AG20443 (cell line): ENCODE measurements around the gene HSD11B1L.
"Not testable (repeated sequence)": the region's sequence is repeated elsewhere in the genome, so short reads cannot be mapped to it uniquely, and the experiment has no call there.

ENCODE experiments used
- DNase-seq: peaks from one replicate; pipeline ENCODE4 v3.0.0; 2012; ENCODE audit warnings: low spot score, mixed read lengths

HSD11B1L gene

DNA sequence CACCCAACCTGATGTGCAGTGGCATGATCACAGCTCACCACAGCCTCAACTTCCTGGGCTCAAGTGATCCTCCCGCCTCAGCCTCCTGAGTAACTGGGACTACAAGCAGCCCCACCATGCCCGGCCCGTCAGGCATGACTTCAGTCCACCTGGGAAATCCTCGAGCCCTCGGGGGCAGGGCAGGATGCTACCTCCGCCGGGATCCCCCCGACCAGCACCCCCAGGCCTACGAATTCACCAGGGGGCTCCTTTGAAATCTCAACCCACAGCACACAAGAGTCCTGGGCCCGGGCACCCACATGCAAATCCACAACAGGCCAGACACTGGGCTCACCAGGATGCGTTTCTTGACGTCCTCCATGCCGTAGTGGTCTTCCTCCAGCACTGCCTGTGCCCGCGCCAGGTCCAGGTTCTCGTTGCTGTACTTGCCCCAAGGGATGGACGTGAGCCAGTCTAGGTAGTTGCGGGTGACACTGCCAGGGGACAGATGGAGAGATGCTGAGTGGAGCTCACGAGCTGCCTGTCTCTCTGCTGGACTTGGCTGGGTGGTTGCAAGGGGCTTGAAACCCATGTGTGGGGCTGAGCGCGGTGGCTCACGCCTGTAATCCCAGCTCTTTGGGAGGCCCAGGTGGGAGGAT, 19.7 kb downstream of the HSD11B1L start:
- no peak for DNase-seq

- DNase-seq, result not testable (repeated sequence)
Observed at GRCh38 chr19:5702053-5702410, 21.2 kb downstream of the HSD11B1L start.

DNA sequence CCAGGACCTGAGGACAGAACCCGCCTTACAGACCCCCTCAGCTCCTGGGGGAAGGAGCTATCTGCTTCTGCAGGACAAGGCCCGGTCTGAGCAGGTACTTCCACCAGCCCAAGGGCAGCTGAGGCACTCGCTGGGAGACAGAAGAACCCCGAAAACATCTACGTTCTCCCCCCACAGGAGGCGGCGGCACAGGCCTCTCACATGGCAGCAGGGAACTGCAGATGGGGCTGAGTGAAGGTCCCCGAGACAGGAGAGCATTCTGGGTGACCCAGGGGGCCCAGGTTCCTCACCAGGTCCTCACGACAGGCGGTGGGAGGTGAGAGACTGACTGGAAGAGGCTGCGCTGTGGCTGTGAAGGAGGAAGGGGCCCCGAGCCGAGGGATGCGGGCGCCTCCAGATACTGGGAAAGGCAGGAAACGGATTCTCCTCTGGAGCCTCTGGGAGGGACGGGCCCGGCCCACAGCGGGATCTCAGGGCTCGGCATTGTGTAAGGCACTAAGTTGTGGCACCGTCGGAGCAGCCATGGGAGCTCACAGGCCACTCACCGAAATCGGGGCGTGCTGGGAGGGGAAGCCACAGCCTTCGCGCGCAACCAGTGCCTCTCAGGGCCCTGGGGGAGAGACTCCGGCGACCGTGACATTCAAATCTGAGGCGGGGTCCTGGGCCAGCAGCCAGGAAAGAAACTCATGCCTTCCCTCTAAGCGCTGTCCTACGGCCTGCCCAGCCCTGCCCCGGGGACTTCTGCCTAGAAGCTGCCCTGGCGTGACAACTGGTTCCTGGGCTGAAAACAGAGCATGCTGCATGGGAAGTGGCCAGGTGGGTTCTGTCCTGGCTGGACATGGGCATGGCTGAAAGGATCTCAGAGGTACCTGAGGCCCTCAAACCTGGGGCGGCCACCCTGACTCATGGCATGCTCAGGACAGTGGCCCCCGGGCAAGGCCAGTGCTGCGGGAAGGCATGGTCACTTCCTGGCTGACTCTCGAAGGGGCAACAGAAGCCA, 23.3 kb downstream of the HSD11B1L start:
- no peak for DNase-seq

DNA sequence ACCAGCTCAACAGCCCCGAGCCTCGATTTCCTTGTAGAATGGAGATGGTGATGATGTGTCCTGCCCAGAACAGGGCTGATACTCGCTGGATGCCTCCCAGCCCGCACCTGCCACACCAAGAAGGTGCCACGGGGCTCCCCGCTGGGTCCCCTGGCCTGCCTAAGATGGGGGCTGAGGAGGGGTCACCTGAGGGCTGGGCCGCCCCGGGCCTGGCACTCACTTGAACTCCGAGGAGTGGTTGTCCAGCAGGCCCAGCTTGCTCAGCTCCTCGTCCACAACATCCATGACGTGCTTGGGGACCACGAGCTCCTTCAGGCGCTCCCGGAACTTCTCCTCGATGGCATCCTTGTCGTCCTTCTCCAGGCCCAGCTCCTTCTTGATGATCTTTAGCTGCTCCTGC, 24.7 kb downstream of the HSD11B1L start:
- no peak for DNase-seq

DNA sequence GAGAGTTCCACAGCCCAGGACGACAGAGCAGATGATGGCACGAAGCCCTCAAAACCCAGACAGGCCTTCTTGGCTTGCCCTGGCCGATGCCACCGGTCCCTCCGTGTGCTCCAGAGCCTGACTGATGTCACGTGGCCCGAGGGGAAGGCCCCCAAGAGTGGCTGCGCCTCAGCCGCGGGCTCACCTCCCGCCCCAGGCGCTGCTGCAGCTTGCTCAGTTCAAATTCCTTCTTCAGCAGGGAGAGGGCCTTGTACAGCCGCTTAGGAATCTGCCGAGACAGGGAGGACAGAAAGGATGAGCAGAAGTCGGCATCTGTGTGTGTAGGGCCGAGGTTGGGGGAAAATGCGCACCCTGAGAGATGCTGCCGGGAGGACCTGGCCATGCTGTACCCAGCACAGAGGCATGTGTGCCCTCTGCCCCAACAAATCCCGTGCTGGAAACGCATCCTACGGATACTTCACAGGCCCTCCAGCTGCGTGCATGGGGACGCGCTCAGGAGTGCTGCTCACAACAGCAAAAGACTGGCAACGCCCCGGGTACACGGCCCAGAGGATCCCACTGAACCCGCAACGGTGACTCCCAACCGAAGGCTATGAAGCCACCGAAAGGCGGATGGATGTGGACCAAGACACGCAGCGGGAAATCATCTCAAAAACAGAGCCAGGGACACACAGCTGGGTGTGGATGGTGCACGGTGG, 26.2 kb downstream of the HSD11B1L start:
- no peak for DNase-seq

DNA sequence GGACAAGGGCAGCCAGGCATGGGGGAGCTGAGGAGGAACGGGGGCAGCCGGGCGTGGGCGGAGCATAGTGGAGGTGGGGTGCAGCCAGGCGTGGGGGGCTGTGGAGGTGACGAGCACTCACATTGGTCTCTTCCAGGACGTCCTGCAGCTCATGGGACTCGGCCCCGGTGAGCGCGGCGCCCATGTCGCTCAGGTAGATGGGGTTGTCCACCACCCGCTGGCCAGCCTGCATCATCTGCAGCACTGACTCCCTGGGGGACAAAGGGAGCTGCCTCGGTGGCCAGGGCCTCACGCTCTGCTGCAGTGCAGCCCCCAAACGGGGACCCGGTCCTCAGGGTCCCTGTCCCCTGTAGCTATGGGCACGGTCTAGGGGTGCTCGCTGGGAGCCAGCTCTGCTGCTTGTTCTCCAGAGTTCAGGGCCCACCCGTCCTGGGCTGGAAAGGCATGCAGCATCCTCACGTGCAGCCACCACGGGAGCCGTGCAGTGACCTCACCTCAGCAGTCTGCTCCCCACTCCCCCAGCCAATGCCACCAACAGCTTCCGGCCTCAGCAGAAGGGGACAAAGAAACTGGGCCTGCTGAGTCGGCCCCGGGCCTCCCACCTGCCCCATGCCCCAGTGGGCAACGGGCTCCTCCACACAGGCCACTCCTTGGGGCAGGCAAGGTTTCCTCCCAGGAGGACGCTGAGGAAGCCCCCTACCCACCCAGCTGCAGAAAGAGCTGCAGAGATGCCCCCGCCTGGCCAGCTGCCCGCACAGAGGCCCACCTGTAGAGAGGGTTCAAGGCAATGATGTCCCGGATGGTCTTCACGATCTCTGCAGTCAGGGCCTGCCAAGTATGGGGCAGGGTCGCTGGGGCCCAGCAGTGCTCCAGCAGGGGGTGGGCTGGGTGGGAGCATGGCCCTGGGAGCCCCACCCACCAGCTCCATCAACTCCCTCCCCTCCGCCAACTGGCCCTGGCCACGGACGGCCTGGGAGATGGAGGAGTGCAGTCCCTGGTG, 27.0 kb downstream of the HSD11B1L start:
- no peak for DNase-seq

GRCh38 chr19:5711025-5711424, 30.2 kb downstream of the HSD11B1L start:
- no peak for DNase-seq

DNA sequence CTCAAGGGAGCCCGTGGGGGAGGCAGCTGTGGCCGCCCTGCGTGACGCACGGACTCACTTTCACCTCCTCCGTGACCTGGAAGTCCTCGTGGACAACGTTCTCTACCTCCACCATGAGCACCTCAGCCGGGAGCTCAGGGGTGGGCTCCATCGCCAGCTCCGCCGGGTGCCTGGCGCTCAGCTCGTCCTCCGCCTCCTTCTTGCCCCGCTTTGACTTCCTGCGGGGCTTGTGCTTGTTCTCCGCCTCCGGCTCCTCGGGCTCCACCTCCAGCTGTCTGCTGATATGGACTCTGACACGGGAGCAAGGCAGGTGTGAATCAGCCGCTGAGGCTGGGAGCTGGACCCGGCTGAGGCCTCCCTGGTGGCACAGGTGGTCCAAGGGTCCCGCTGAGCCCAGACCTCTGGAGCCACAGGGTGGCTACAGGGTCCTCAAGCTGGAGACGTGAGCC, 30.9 kb downstream of the HSD11B1L start:
- DNase-seq, result no peak

DNA sequence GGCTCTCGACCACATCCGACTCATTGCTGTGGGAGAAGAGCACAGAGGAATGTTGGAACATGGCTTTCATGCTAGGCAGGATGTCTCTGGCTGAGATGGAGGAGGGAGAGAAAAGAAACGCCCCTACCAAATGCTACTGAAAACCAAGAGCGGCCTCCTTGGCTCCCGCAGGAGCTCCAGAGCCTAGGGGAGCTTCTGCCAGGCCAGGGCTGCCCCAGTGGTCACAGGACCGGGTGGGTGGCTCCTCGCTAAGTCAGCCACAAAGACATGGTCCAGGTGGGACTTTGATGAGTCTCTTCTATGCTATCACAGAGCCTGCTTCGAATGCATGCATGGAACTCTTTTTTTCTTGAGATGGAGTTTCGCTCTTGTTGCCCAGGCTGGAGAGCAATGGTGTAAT, 32.4 kb downstream of the HSD11B1L start:
- no peak for DNase-seq

GRCh38 chr19:5714816-5715215, 34.0 kb downstream of the HSD11B1L start:
- DNase-seq, result no peak

GRCh38 chr19:5717215-5717935, 36.5 kb downstream of the HSD11B1L start:
- DNase-seq, result no peak

GRCh38 chr19:5718037-5718578, 37.3 kb downstream of the HSD11B1L start:
- DNase-seq, result no peak

DNA sequence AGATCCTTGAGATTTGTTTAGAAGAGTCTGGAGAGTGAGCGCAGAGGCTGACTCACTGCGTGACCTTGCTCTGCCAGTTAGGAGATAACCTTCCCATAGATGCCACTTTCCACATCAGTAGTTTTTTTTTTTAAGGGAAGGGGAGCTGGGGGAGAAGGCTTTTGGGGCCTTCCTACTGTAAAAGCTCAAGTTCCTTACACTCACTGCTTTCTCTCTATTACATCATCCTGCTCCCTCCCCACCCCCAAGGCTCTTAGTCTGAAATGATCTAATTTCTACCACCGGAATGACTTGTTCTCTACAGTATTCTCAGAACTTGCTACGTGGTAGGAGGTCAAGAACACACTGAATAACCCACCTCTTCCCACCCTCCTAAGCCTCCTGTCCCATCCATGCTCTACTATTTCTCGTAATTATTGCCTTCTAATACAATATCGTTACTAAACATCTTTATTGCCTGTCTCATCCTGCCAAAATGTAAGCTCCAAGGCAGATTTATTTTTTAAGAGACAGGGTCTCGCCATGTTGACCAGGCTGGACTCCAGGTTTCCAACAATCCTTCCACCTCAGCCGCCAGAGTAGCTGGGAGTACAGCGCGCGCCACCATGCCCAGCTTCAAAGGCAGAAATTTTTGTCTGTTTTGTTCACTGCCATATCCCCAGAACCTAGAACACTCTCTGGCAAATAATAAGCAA, 37.9 kb downstream of the HSD11B1L start:
- peak; percentile 66 for DNase-seq

GRCh38 chr19:5719274-5719960, 38.6 kb downstream of the HSD11B1L start:
- peak; percentile 16 for DNase-seq

DNA sequence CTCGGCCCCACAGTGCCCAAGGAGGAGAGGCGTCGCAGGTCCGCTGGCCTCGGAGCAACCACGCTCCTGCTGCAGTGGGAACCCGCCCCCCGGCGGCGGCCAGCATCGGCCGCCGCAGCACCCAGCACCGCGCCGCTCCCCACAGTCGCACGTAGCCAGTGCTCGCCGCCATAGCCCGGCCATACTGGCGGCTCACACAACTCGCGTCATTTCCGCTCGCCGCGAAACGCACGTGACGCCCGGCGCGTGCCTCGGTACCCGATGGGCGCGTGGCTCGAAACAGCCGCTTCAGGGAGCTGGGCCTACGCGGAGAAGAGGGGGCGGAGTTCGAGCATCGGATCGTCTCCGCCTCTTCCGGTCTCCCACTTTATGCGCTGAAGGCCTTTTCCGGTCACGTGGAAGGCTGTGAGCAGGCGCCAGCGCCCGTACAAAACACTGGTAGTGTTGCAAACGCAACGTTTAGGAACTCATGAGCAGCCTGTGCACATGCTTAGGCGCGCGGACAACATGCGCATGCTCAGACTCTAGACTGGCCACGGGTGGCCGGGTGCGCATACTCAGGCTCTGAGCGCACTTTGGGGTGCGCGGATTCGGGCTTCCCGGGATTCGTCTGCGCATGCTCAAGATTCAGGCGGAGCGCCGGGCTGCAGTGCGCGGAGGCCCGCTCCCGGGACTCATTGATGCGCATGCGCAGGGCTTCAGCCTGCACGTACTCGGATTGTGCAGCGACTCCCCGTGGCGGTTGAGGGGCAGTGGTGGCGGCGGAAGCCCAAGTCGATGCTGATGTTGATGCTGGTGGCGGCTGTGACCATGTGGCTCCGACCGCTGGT, 39.3 kb downstream of the HSD11B1L start, which contains the start of the genes CATSPERD and LONP1:
Gene CATSPERD (plus strand): TSS at position 677 of the 830 bp plus-strand sequence. CDS start 101 bp downstream, at position 778.
Gene LONP1 (minus strand): TSS at position 186 of the 830 bp plus-strand sequence. CDS start 14 bp downstream, at position 172.
- DNase-seq, result peak; percentile 100

DNA sequence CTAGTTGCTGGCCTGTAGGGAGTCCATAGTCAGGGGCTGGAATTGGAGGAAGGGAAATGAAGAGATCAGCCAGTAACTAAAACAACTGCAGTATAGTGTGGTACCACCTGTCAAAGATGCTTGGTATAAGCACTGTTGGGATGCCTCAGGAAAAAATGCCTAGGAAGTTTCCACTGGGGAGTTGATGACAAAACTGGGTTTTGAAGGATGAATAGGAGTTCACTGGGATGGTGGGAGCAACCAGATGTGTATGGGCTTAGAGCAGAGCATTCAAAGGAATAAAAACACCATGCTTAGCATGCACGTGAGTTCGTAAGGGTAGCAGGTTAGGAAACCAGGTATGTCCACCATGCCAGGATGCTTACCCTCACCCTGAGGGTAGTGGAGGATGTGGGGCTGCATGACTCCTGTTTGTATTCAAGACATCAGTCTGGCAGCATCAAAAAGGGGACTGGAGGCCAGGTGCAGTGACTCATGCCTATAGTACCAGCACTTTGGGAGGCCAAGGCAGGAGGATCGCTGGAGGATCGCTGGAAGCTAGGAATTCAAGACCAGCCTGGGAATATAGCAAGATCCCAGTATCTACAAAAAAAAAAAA, 46.7 kb downstream of the HSD11B1L start:
- DNase-seq, result no peak

DNA sequence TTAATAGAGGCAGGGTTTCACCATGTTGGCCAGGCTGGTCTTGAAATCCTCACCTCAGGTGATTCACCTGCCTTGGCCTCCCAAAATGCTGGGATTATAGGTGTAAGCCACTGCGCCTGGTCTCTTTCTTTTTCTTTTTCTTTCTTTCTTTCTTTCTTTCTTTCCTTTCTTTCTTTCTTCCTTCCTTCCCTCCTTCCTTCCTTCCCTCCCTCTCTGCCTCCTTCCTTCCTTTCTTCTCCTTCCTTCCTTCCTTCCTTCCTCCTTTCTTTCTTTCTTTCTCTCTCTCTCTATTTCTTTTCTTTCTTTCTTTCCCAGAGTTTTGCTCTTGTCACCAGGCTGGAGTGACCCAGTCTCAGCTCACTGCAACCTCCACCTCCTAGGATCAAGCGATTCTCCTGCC, 52.3 kb downstream of the HSD11B1L start:
- not testable (repeated sequence) for DNase-seq
